Activated CD4-positive, alpha-beta memory T cell treated with anti-CD3 and anti-CD28 coated beads for 36 hours (primary cell): ENCODE measurements around the gene LARP4B. TPM values are rescaled to one million over a fixed set of nuclear protein-coding genes. Genes with fewer than 3 reads are reported as not detected.

Experiments used
- CTCF ChIA-PET: fragments of 350-600 bp; sonication (Branson Sonifier 250); formaldehyde crosslinking; loops from one replicate; lab custom pipeline; 2021; ENCODE audit warnings: antibody characterized with exemption, inconsistent platforms; lab: Charles Lee
- POLR2A ChIA-PET: fragments of 350-600 bp; sonication (Branson Sonifier 250); formaldehyde crosslinking; loops from one replicate; lab custom pipeline; 2021; ENCODE audit warnings: antibody characterized with exemption; lab: Charles Lee
- DNase-seq: peaks from one replicate; pipeline ENCODE4 v3.0.0-alpha.2; 2020
- H3K27ac Mint-ChIP-seq: one replicate; pipeline ENCODE4 v1.8.0; 2021; ENCODE audit warnings: mixed read lengths
- H3K27me3 Mint-ChIP-seq: one replicate; pipeline ENCODE4 v1.8.0; 2021; ENCODE audit warnings: mixed read lengths
- H3K36me3 Mint-ChIP-seq: one replicate; pipeline ENCODE4 v1.8.0; 2021; ENCODE audit warnings: mixed read lengths
- H3K4me1 Mint-ChIP-seq: one replicate; pipeline ENCODE4 v1.8.0; 2021; ENCODE audit warnings: low read depth, mixed read lengths
- H3K4me3 Mint-ChIP-seq: one replicate; pipeline ENCODE4 v1.8.0; 2021; ENCODE audit warnings: mild to moderate bottlenecking, mixed read lengths
- H3K9me3 Mint-ChIP-seq: one replicate; pipeline ENCODE4 v1.8.0; 2021; ENCODE audit warnings: mixed read lengths
- intact Hi-C: fragments of 100-400 bp; cut with micrococcal nuclease; formaldehyde crosslinking; loops from one replicate; pipeline ENCODE4 v1.15.1; 2023
- total RNA-seq, 2 experiments: library from RNA; stranded (reverse); gene quantifications; one replicate each; pipeline ENCODE4 v1.2.3, GENCODE V29; 2021

Gene LARP4B
- total RNA-seq, 2 experiments from 2014 or later, result 92.1 to 95.0 TPM

GRCh38 chr10:930625-931325, 730 bp downstream of the LARP4B start:
- DNase-seq, result peak; percentile 33
- Mint-ChIP-seq H3K27ac (peak overlapping the region; percentile 87), H3K36me3 (peaks cover 17% of the 10 kb centered on the region), H3K27me3 (no peaks in the 10 kb centered on the region), H3K4me3 (peak overlapping the region; percentile 88), H3K9me3 (no peaks in the 10 kb centered on the region), H3K4me1 (peaks cover 43% of the 10 kb centered on the region)
- intact Hi-C loops, result loop anchor here (1.0 kb wide), 2 partner anchors 58 to 119 kb away; partner anchors contain the start of genes GTPBP4 and IDI1
- ChIA-PET CTCF (interaction anchor here (0.8 kb wide), 1 partner anchor 59 kb away, joined by 3 read pairs; no protein-coding TSS in a partner anchor), POLR2A (interaction anchor here (0.6 to 2.5 kb wide), 7 partner anchors 18 to 125 kb away, joined by 3 to 7 read pairs (median 3); partner anchors contain the start of genes GTPBP4, IDI1 and WDR37)

- peaks cover 45% of the 10 kb centered on the region for H3K4me1 Mint-ChIP-seq
- POLR2A ChIA-PET, result interaction anchor here (0.6 to 1.9 kb wide), 3 partner anchors 58 to 119 kb away, joined by 3 to 5 read pairs (median 3); partner anchors contain the start of genes GTPBP4 and IDI1
- CTCF ChIA-PET, result no interaction called here
Measured at GRCh38 chr10:929960-930624, 1.4 kb downstream of the LARP4B start.

GRCh38 chr10:927131-927530, 4.4 kb downstream of the LARP4B start:
- H3K27me3 Mint-ChIP-seq, result no peaks in the 10 kb centered on the region
- peaks cover 21% of the 10 kb centered on the region for H3K36me3 Mint-ChIP-seq
- ChIA-PET POLR2A (no interaction called here), CTCF (no interaction called here)
- H3K4me3 Mint-ChIP-seq, result no peak overlapping the region
- intact Hi-C loops, result no loop called here
- peaks cover 61% of the 10 kb centered on the region for H3K4me1 Mint-ChIP-seq
- H3K9me3 Mint-ChIP-seq, result no peaks in the 10 kb centered on the region
- no peak overlapping the region for H3K27ac Mint-ChIP-seq
- DNase-seq, result no peak

More at GRCh38 chr10:929960-930624, 1.4 kb downstream of the LARP4B start:
- intact Hi-C loops, result no loop called here
- peak; percentile 24 for DNase-seq
- Mint-ChIP-seq H3K9me3 (no peaks in the 10 kb centered on the region), H3K4me3 (peak overlapping the region; percentile 88), H3K36me3 (peaks cover 17% of the 10 kb centered on the region), H3K27me3 (no peaks in the 10 kb centered on the region), H3K27ac (peak overlapping the region; percentile 87)

- POLR2A ChIA-PET, result no interaction called here
- no peak overlapping the region for H3K27ac Mint-ChIP-seq
Measured at GRCh38 chr10:926075-926698, 5.3 kb downstream of the LARP4B start.

GRCh38 chr10:924524-924859, 7.0 kb downstream of the LARP4B start:
- intact Hi-C loops, result no loop called here
- Mint-ChIP-seq H3K9me3 (no peaks in the 10 kb centered on the region), H3K27me3 (no peaks in the 10 kb centered on the region), H3K4me3 (no peak overlapping the region), H3K4me1 (peaks cover 61% of the 10 kb centered on the region), H3K27ac (no peak overlapping the region), H3K36me3 (peaks cover 19% of the 10 kb centered on the region)
- POLR2A ChIA-PET, result no interaction called here
- DNase-seq, result no peak
- CTCF ChIA-PET, result no interaction called here

More at GRCh38 chr10:926075-926698, 5.3 kb downstream of the LARP4B start:
- Mint-ChIP-seq H3K4me3 (no peak overlapping the region), H3K36me3 (peaks cover 25% of the 10 kb centered on the region), H3K27me3 (no peaks in the 10 kb centered on the region), H3K4me1 (peaks cover 69% of the 10 kb centered on the region), H3K9me3 (no peaks in the 10 kb centered on the region)
- DNase-seq, result no peak
- CTCF ChIA-PET, result no interaction called here
- intact Hi-C loops, result no loop called here

GRCh38 chr10:923844-924523, 7.5 kb downstream of the LARP4B start:
- H3K27ac Mint-ChIP-seq, result no peak overlapping the region
- H3K4me3 Mint-ChIP-seq, result no peak overlapping the region
- H3K4me1 Mint-ChIP-seq, result peaks cover 56% of the 10 kb centered on the region
- CTCF ChIA-PET, result no interaction called here
- H3K27me3 Mint-ChIP-seq, result no peaks in the 10 kb centered on the region
- intact Hi-C loops, result no loop called here
- POLR2A ChIA-PET, result no interaction called here
- H3K9me3 Mint-ChIP-seq, result no peaks in the 10 kb centered on the region
- no peak for DNase-seq
- peaks cover 19% of the 10 kb centered on the region for H3K36me3 Mint-ChIP-seq

GRCh38 chr10:921471-922414, 9.8 kb downstream of the LARP4B start:
- no peak overlapping the region for H3K27ac Mint-ChIP-seq
- H3K36me3 Mint-ChIP-seq, result peaks cover 21% of the 10 kb centered on the region

GRCh38 chr10:920450-920849, 11.1 kb downstream of the LARP4B start:
- DNase-seq, result no peak
- Mint-ChIP-seq H3K9me3 (peaks cover 2% of the 10 kb centered on the region), H3K4me3 (no peak overlapping the region), H3K4me1 (peaks cover 34% of the 10 kb centered on the region), H3K27ac (no peak overlapping the region), H3K36me3 (peaks cover 17% of the 10 kb centered on the region), H3K27me3 (no peaks in the 10 kb centered on the region)
- intact Hi-C loops, result no loop called here
- ChIA-PET CTCF (no interaction called here), POLR2A (no interaction called here)

More at GRCh38 chr10:921471-922414, 9.8 kb downstream of the LARP4B start:
- H3K4me1 Mint-ChIP-seq, result peaks cover 42% of the 10 kb centered on the region
- no peaks in the 10 kb centered on the region for H3K27me3 Mint-ChIP-seq
- intact Hi-C loops, result no loop called here
- ChIA-PET POLR2A (no interaction called here), CTCF (no interaction called here)
- H3K9me3 Mint-ChIP-seq, result peaks cover 2% of the 10 kb centered on the region
- no peak for DNase-seq
- H3K4me3 Mint-ChIP-seq, result no peak overlapping the region

- CTCF ChIA-PET, result no interaction called here
- Mint-ChIP-seq H3K27ac (no peak overlapping the region), H3K36me3 (peaks cover 15% of the 10 kb centered on the region), H3K4me1 (peaks cover 26% of the 10 kb centered on the region), H3K27me3 (no peaks in the 10 kb centered on the region), H3K4me3 (no peak overlapping the region), H3K9me3 (peaks cover 2% of the 10 kb centered on the region)
- POLR2A ChIA-PET, result no interaction called here
- DNase-seq, result no peak
- intact Hi-C loops, result no loop called here
Measured at GRCh38 chr10:919481-919880, 12.0 kb downstream of the LARP4B start.

GRCh38 chr10:917999-918398, 13.5 kb downstream of the LARP4B start:
- Mint-ChIP-seq H3K27me3 (no peaks in the 10 kb centered on the region), H3K36me3 (peaks cover 15% of the 10 kb centered on the region), H3K4me3 (no peak overlapping the region), H3K4me1 (peaks cover 19% of the 10 kb centered on the region), H3K27ac (no peak overlapping the region), H3K9me3 (peaks cover 2% of the 10 kb centered on the region)
- intact Hi-C loops, result no loop called here
- DNase-seq, result no peak
- CTCF ChIA-PET, result no interaction called here
- POLR2A ChIA-PET, result no interaction called here

- no peaks in the 10 kb centered on the region for H3K27me3 Mint-ChIP-seq
- ChIA-PET CTCF (no interaction called here), POLR2A (no interaction called here)
- peaks cover 18% of the 10 kb centered on the region for H3K4me1 Mint-ChIP-seq
- intact Hi-C loops, result no loop called here
- H3K4me3 Mint-ChIP-seq, result no peak overlapping the region
- peaks cover 18% of the 10 kb centered on the region for H3K36me3 Mint-ChIP-seq
- DNase-seq, result no peak
- peaks cover 2% of the 10 kb centered on the region for H3K9me3 Mint-ChIP-seq
- H3K27ac Mint-ChIP-seq, result no peak overlapping the region
Measured at GRCh38 chr10:917416-917720, 14.1 kb downstream of the LARP4B start.
